Dedifferentiated amniotic fluid mesenchymal stem cell (primary cell): ENCODE measurements around the gene KRT28.
"Not testable (repeated sequence)": the region's sequence is repeated elsewhere in the genome, so short reads cannot be mapped to it uniquely, and the experiment has no call there.

Experiments
- DNase-seq: peaks from one replicate; pipeline ENCODE4 v3.0.0-alpha.2; 2016; ENCODE audit errors: extremely low spot score

Gene KRT28

GRCh38 chr17:40779181-40779909, 20.4 kb downstream of the KRT28 start:
- DNase-seq, result no peak

GRCh38 chr17:40778461-40778860, 21.3 kb downstream of the KRT28 start:
- DNase-seq, result no peak

DNA sequence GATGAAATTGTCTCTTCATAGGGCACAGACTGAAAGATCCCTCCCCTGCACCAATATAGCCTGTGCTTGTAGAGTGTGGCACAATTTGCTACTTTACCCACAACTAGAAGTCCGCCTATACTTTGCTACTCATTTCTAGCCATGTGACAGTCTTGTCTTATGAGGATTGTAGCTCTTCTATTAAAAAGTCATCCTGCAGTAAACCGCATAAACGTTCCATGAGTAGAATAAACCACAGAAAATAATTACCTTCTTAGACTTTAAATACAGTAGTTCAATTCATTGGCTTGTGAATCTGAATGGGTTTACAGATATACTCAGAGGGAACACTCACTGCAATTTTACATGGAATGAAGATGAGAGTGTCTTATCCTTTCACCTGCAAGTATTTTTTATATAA, 21.8 kb downstream of the KRT28 start:
- no peak for DNase-seq

DNA sequence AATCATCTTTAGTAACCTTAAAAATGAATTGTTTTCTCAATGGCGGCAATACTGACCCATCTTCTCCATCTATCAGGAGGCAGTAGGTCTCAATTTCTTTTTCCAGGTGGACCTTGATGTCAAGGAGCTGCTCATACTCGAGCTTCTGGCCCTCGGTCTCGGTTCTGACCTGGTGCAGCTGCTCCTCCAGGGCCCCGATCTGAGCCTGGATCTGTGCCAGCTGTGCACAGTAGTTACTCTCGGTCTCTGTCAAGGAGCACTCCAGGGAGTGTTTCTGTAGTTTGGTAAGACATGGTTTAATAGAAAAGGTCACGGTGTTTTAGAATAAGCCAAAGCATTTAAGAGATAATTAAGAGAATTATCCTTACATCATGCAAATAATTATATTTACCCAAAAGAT, 22.3 kb downstream of the KRT28 start:
- no peak for DNase-seq

DNA sequence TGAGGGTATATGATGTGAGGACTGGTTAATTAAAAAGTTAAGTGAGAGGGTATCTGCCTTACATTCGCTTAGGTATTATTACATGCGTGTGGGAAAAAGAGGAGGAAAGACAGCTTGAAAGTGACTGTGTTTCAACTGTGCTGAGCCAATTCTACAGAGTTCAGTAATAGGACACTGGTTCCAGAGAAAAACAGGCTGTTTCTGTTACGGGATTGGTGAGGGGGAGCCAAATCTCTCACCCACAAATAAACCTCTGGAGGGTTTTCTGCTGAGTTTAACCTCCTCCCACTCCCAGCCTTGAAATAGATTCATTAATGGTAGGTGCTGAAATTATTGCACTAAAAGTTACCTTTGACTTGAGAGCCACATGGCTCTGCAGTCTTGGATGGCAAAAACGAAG, 23.8 kb downstream of the KRT28 start:
- DNase-seq, result no peak

DNA sequence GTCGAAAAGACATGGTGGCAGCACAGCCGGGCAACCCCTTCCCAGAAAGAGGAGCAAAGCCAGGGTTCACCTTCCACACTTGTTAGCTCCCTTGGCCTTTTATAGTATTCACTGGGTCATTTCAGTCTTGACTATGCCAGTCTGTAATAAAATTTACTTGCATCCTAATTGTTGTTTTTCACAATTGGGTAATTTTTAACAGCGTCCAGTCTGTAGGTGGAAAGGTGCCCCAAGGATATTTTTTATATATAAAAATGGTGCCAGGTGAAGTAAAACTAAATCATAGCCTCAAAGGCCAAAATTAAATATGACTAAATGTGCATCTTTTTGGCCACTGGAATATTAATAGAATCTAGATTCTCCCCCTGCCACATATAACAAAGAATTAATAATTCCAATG, 27.7 kb downstream of the KRT28 start, which contains the start of gene KRT26:
TSS of gene KRT26 (minus strand) at position 101 of the 400 bp plus-strand sequence. CDS start at position 13, 88 bp downstream.
- no peak for DNase-seq

DNA sequence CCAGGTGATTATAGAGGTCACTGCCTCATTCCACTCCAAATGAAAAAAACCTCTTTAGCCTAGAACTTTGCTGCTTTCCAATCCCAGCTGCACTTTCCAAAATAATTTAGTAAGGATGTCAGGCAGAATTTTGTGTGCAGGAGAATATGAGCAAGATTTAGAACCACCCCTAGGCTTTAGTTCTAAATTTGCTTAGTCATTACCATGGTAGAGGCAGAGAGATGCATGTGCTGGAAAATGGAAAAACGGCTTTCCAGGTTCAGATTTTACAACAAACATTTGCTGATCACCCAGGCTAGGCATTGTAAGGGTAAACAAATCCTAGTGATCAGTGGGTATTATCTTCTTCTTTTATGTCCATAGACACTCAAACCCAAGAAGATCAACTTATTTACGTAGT, 34.1 kb downstream of the KRT28 start:
- no peak for DNase-seq

- DNase-seq, result no peak
Observed at GRCh38 chr17:40763752-40764151, 36.0 kb downstream of the KRT28 start.

GRCh38 chr17:40760105-40761016, 39.4 kb downstream of the KRT28 start:
- no peak for DNase-seq

- no peak for DNase-seq
Observed at GRCh38 chr17:40755231-40755630, 44.5 kb downstream of the KRT28 start, which contains the start of gene KRT25. Gene KRT25 (minus strand): TSS chr17:40755331. CDS start chr17:40755271, 60 bp downstream.

- DNase-seq, result no peak
Observed at GRCh38 chr17:40753804-40754203, 46.0 kb downstream of the KRT28 start.

GRCh38 chr17:40751065-40751464, 48.7 kb downstream of the KRT28 start:
- DNase-seq, result no peak

DNA sequence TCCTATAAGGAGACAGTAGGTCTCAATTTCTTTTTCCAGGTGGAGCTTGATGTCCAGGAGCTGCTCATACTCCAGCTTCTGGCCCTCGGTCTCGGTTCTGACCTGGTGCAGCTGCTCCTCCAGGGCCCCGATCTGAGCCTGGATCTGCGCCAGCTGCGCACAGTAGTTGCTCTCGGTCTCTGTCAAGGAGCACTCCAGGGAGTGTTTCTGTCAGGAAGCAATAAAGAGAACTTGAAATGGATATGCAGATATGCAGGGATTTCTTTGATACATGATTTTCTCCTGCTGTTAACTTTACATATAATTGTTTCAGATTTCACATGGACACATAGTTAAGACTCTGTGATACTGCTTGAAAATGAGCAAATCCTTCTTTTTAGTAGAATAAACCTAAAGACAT, 49.4 kb downstream of the KRT28 start:
- DNase-seq, result no peak

GRCh38 chr17:40748666-40749065, 51.1 kb downstream of the KRT28 start:
- DNase-seq, result not testable (repeated sequence)
